Measurements from ENCODE around the gene PACSIN2.

GRCh38 chr22:42877597-42878340, 137.2 kb downstream of the PACSIN2 start:
- TF ChIP-seq ZNF251 (CRISPR knock-in tag; IDR thresholded peaks at IDR 0.05) (no peak), HNF4A (CRISPR knock-in tag; IDR thresholded peaks at IDR 0.05) (no peak), NPAS2 (CRISPR knock-in tag; IDR thresholded peaks at IDR 0.05; ENCODE audit: borderline replicate concordance) (no peak), MAFK (conservative IDR thresholded peaks at IDR 0.05 in 1 of 2, IDR thresholded peaks at IDR 0.05 in 1 of 2; ENCODE audit: low read length in 2 of 2) (no peak), BCL6 (CRISPR knock-in tag; IDR thresholded peaks at IDR 0.05) (no peak), CBX1 (IDR thresholded peaks at IDR 0.05; ENCODE audit: low read depth) (no peak)
